Esophagus muscularis mucosa (tissue), 3 donors: ENCODE measurements around the gene ABHD17A.

ENCODE experiments used
- CTCF ChIP-seq, 3 experiments: fragments of 200-600 bp in 2 of 3; fragments of 450-650 bp in 1 of 3; sonication (generic) in 2 of 3; IDR thresholded peaks; one replicate each; pipeline ENCODE4 v1.5.1; 2017 to 2019; ENCODE audit warnings: antibody characterized with exemption in 3 of 3, mild to moderate bottlenecking in 2 of 3, moderate library complexity in 1 of 3
- POLR2A ChIP-seq: fragments of 450-650 bp; IDR thresholded peaks from one replicate; pipeline ENCODE4 v1.6.1; 2017; ENCODE audit warnings: antibody characterized with exemption, moderate library complexity, mild to moderate bottlenecking, low read depth

- TF ChIP-seq CTCF (IDR thresholded peaks at IDR 0.05) (peak; percentile 95 to 96 (median 96)), POLR2A (no peak)
These were observed 36.7 kb downstream of the ABHD17A start, which contains the start of gene REXO1 for GRCh38 chr19:1848399-1849131.
